ENCODE measurements around the gene RAD9A. TPM values are rescaled to one million over a fixed set of nuclear protein-coding genes. Genes with fewer than 3 reads are reported as not detected.

Gene RAD9A
- total RNA-seq, 1 experiment from 2014 or later = 55.1 TPM

GRCh38 chr11:67355794-67356386 lies 35.9 kb upstream of the RAD9A start:
- peaks cover 45% of the 10 kb centered on the region for H3K4me1 ChIP-seq
- intact Hi-C loops (cut with micrococcal nuclease; ENCODE audit: unreplicated experiment) = no loop called here
- BruUV-seq (replicated peaks) = no TSS peak

DNA sequence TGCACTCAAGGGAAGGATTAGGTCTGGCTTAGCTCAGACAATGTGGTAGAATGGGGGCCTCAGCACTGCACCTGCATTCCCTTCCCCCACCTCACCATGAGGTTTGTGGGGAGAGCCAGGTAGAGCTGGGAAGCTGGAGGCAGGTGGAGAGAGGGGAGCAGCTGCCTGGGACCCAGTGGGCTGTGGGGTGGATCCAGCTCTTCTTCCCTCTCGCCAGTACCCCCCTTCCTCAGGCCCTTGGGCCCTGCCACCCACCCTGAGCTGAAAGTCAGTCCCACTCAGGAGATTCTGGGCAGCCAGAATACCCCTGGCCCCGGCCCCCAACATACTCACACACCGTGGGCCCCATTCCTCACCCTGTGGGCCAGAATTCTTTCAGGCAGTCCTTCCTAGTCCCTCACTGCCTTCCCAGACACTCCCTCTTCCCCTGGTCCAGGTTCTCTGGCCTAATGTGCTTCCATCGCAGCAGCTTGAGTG lies 35.4 kb upstream of the RAD9A start:
- TF ChIP-seq, protein P1, sequence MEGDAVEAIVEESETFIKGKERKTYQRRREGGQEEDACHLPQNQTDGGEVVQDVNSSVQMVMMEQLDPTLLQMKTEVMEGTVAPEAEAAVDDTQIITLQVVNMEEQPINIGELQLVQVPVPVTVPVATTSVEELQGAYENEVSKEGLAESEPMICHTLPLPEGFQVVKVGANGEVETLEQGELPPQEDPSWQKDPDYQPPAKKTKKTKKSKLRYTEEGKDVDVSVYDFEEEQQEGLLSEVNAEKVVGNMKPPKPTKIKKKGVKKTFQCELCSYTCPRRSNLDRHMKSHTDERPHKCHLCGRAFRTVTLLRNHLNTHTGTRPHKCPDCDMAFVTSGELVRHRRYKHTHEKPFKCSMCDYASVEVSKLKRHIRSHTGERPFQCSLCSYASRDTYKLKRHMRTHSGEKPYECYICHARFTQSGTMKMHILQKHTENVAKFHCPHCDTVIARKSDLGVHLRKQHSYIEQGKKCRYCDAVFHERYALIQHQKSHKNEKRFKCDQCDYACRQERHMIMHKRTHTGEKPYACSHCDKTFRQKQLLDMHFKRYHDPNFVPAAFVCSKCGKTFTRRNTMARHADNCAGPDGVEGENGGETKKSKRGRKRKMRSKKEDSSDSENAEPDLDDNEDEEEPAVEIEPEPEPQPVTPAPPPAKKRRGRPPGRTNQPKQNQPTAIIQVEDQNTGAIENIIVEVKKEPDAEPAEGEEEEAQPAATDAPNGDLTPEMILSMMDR (IDR thresholded peaks at IDR 0.05; ENCODE audit: insufficient read depth in 1 of 2, low read depth in 1 of 2, low read length in 1 of 2, severe bottlenecking in 1 of 2, unreplicated experiment in 1 of 2) = no peak
- no peaks in the 10 kb centered on the region for H3K27me3 Mint-ChIP-seq (ENCODE audit: insufficient read depth, unreplicated experiment)
- H3K27ac Mint-ChIP-seq (ENCODE audit: unreplicated experiment) = peak overlapping the region; percentile 81
- no peaks in the 10 kb centered on the region for H3K9me3 Mint-ChIP-seq (ENCODE audit: unreplicated experiment)
- no TSS peak for BruUV-seq (replicated peaks)
- no peak overlapping the region for H3K4me3 ChIP-seq (ENCODE audit: low read depth, low read length)
- peak overlapping the region; percentile 54 for H3K4me3 Mint-ChIP-seq (ENCODE audit: unreplicated experiment)
- intact Hi-C loops (cut with micrococcal nuclease; ENCODE audit: unreplicated experiment) = no loop called here
- CTCF ChIA-PET = interaction anchor here (0.6 to 17.9 kb wide), 8 partner anchors 11 to 345 kb away, joined by 3 to 775 read pairs (median 4); partner anchors contain the start of genes CLCF1, KDM2A and PPP1CA
- no peaks in the 10 kb centered on the region for H3K27me3 ChIP-seq (replicated peaks; ENCODE audit: control insufficient read depth, insufficient read depth, low read length)
- peaks cover 16% of the 10 kb centered on the region for H3K36me3 Mint-ChIP-seq (ENCODE audit: insufficient read depth, unreplicated experiment)
- peaks cover 42% of the 10 kb centered on the region for H3K4me1 ChIP-seq
- H3K36me3 ChIP-seq (ENCODE audit: control insufficient read depth, insufficient read depth, low read length) = no peaks in the 10 kb centered on the region
- no peak for DNase-seq
- peaks cover 14% of the 10 kb centered on the region for H3K4me1 Mint-ChIP-seq (ENCODE audit: low read depth, unreplicated experiment)
- POLR2A ChIA-PET = interaction anchor here (1.7 kb wide), 1 partner anchor 18 kb away, joined by 8 read pairs; the partner anchor contains the start of gene CLCF1
- H3K9me3 ChIP-seq = no peaks in the 10 kb centered on the region

More at GRCh38 chr11:67355794-67356386, 35.9 kb upstream of the RAD9A start:
- Mint-ChIP-seq H3K4me3 (ENCODE audit: unreplicated experiment) (no peak overlapping the region), H3K27me3 (ENCODE audit: insufficient read depth, unreplicated experiment) (no peaks in the 10 kb centered on the region), H3K27ac (ENCODE audit: unreplicated experiment) (peak overlapping the region; percentile 81), H3K36me3 (ENCODE audit: insufficient read depth, unreplicated experiment) (peaks cover 16% of the 10 kb centered on the region), H3K4me1 (ENCODE audit: low read depth, unreplicated experiment) (peaks cover 14% of the 10 kb centered on the region), H3K9me3 (ENCODE audit: unreplicated experiment) (no peaks in the 10 kb centered on the region)
- no peak overlapping the region for H3K4me3 ChIP-seq (ENCODE audit: low read depth, low read length)
- no peak for DNase-seq
- TF ChIP-seq, protein P1 (IDR thresholded peaks at IDR 0.05; ENCODE audit: insufficient read depth in 1 of 2, low read depth in 1 of 2, low read length in 1 of 2, severe bottlenecking in 1 of 2, unreplicated experiment in 1 of 2) = no peak
- H3K36me3 ChIP-seq (ENCODE audit: control insufficient read depth, insufficient read depth, low read length) = no peaks in the 10 kb centered on the region
- ChIA-PET CTCF (interaction anchor here (0.7 to 17.9 kb wide), 9 partner anchors 10 to 239 kb away, joined by 3 to 775 read pairs (median 12); partner anchors contain the start of genes CLCF1, KDM2A, PPP1CA and RAD9A), POLR2A (interaction anchor here (0.9 to 1.7 kb wide), 3 partner anchors 18 to 113 kb away, joined by 3 to 8 read pairs (median 8); partner anchors contain the start of genes CLCF1 and PPP1CA)
- H3K27me3 ChIP-seq (replicated peaks; ENCODE audit: control insufficient read depth, insufficient read depth, low read length) = no peaks in the 10 kb centered on the region
- H3K9me3 ChIP-seq = no peaks in the 10 kb centered on the region

- Histone ChIP-seq H3K9me3 (no peaks in the 10 kb centered on the region), H3K27me3 (replicated peaks; ENCODE audit: control insufficient read depth, insufficient read depth, low read length) (no peaks in the 10 kb centered on the region), H3K4me1 (peaks cover 42% of the 10 kb centered on the region), H3K4me3 (ENCODE audit: low read depth, low read length) (no peak overlapping the region), H3K36me3 (ENCODE audit: control insufficient read depth, insufficient read depth, low read length) (no peaks in the 10 kb centered on the region)
- no TSS peak for BruUV-seq (replicated peaks)
- Mint-ChIP-seq H3K9me3 (ENCODE audit: unreplicated experiment) (no peaks in the 10 kb centered on the region), H3K27ac (ENCODE audit: unreplicated experiment) (peak overlapping the region; percentile 81), H3K27me3 (ENCODE audit: insufficient read depth, unreplicated experiment) (no peaks in the 10 kb centered on the region), H3K4me3 (ENCODE audit: unreplicated experiment) (peak overlapping the region; percentile 54), H3K4me1 (ENCODE audit: low read depth, unreplicated experiment) (peaks cover 14% of the 10 kb centered on the region), H3K36me3 (ENCODE audit: insufficient read depth, unreplicated experiment) (peaks cover 16% of the 10 kb centered on the region)
- intact Hi-C loops (cut with micrococcal nuclease; ENCODE audit: unreplicated experiment) = loop anchor here (1.0 kb wide), 2 partner anchors 17 to 25 kb away; no protein-coding TSS in a partner anchor
- ChIA-PET POLR2A (interaction anchor here (0.5 to 0.9 kb wide), 3 partner anchors 17 to 90 kb away, joined by 3 to 8 read pairs (median 3); no protein-coding TSS in a partner anchor), CTCF (interaction anchor here (0.6 to 17.9 kb wide), 11 partner anchors 8 to 919 kb away, joined by 3 to 775 read pairs (median 5); partner anchors contain the start of genes CLCF1, KDM2A, MRPL11 and PPP1CA)
- DNase-seq = peak; percentile 89 to 91
- TF ChIP-seq, protein P1 (IDR thresholded peaks at IDR 0.05; ENCODE audit: insufficient read depth in 1 of 2, low read depth in 1 of 2, low read length in 1 of 2, severe bottlenecking in 1 of 2, unreplicated experiment in 1 of 2) = peak; percentile 99
Observed at GRCh38 chr11:67356864-67357561, 34.8 kb upstream of the RAD9A start.

All from Caco-2 (cell line).